HFFc6 (cell line): Measurements from ENCODE around the gene EFCAB6. TPM values are rescaled to one million over a fixed set of nuclear protein-coding genes. Genes with fewer than 3 reads are reported as not detected.

Experiments used
- DNase-seq: peaks from one replicate; pipeline ENCODE4 v3.0.0-alpha.2; 2018
- H3K27ac Mint-ChIP-seq: 2 replicates; pipeline ENCODE4 v1.8.0; 2020; ENCODE audit warnings: mild to moderate bottlenecking, mixed read lengths
- H3K27me3 Mint-ChIP-seq: 2 replicates; pipeline ENCODE4 v1.8.0; 2021; ENCODE audit warnings: mild to moderate bottlenecking, moderate library complexity, mixed read lengths; ENCODE audit not compliant: insufficient read depth
- H3K36me3 Mint-ChIP-seq: 2 replicates; pipeline ENCODE4 v1.8.0; 2021; ENCODE audit warnings: low read depth, mixed read lengths
- H3K4me1 Mint-ChIP-seq: 2 replicates; pipeline ENCODE4 v1.8.0; 2020; ENCODE audit warnings: low read depth, mixed read lengths
- H3K4me3 Mint-ChIP-seq: 2 replicates; pipeline ENCODE4 v1.8.0; 2020; ENCODE audit warnings: mild to moderate bottlenecking, moderate library complexity, mixed read lengths
- H3K9me3 Mint-ChIP-seq: 2 replicates; pipeline ENCODE4 v1.8.0; 2020; ENCODE audit warnings: mild to moderate bottlenecking, mixed read lengths
- total RNA-seq, 6 experiments: library from RNA; stranded (reverse); fragmentation: NEBNext Ultra II Directional; extraction: Animal tissue kit (Norgen Biotek cat#: 25700); gene quantifications; 2 replicates in 1 of 6; 3 replicates in 5 of 6; pipeline ENCODE4 v1.2.3, GENCODE V29; 2021
- TF ChIP-seq, protein P1 (sequence below): fragments of 200-600 bp; sonication (generic); IDR thresholded peaks from 2 replicates; pipeline ENCODE4 v1.5.0; 2021; ENCODE audit warnings: antibody characterized with exemption, mild to moderate bottlenecking

EFCAB6 gene
- total RNA-seq, 6 experiments from 2014 or later: 0.33 to 0.95 (median 0.64) TPM

DNA sequence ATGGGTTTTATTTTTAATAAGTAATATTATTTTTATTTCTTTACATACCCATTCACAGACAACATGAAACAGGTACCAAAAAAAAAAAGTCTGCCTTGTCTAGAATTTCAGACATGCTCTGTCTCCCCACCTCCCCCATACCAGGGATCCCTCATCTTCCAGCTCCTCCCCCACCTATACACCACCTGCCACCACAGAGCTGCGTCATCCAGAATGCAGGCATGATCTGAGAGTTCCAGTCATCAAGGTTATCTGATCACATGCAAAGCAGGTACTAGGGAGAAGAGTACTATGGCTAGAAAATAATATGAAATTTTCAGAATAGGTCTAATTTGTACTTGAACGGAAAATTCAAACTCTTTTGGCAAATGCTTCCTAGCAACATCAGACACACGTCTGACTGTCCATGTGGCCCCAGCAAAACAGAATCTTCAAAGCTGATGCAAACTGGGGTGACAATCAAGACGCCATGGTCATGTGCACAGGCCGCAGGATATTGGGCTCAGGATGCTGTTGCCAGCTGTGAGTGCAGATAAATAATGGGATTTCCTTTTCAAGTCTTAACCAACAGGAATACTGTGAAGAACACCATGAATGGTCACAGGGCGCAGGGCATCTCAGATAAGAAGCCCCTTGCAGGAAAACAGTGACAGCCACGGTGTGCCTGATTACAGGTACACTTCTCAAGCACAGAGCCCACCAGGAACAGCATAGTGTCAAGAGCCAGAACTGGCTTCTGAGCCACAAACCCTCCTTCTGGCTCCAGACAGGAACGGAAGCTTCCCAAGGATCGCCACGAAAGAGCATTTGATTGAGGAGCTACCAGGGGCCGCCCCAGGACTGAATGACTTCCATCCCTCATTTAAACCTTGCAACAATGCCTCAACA lies 169.5 kb downstream of the EFCAB6 start:
- no peak overlapping the region for H3K27ac Mint-ChIP-seq
- H3K4me3 Mint-ChIP-seq: no peak overlapping the region

DNA sequence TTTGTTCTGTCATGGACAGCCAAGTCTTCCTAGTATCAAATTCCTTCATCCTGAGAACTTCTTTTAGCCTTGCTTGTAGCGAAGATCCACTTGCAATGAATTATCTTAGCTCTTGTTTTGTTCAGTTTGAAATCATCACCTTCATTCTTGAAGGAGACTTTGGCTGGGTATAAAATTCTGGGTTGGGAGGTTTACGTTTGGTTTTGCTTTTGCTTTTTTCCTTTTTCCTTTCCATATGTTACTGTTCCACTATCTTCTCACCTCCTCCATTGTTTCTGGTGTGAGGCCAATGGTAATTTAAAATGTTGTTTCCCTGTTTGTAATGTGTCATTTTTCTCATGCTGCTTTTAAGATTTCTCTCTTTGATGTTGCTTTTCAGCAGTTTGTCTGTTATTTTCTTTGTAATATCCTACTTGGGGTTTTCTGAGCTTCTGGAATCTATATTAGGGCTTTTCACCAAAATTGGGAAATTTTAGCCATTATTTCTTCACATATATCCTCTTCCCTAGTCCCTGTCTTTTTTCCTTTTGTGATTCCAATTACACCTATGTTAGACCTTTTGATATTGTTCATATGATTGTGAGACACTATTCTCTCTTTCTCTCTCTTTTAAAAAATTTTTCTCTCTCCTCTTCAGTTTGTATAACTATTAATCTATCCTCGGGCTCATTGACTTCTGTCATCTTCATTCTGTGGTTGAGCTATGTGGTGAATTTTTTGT lies 172.7 kb downstream of the EFCAB6 start:
- TF ChIP-seq, protein P1, sequence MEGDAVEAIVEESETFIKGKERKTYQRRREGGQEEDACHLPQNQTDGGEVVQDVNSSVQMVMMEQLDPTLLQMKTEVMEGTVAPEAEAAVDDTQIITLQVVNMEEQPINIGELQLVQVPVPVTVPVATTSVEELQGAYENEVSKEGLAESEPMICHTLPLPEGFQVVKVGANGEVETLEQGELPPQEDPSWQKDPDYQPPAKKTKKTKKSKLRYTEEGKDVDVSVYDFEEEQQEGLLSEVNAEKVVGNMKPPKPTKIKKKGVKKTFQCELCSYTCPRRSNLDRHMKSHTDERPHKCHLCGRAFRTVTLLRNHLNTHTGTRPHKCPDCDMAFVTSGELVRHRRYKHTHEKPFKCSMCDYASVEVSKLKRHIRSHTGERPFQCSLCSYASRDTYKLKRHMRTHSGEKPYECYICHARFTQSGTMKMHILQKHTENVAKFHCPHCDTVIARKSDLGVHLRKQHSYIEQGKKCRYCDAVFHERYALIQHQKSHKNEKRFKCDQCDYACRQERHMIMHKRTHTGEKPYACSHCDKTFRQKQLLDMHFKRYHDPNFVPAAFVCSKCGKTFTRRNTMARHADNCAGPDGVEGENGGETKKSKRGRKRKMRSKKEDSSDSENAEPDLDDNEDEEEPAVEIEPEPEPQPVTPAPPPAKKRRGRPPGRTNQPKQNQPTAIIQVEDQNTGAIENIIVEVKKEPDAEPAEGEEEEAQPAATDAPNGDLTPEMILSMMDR: no peak
- Mint-ChIP-seq H3K4me3 (no peak overlapping the region), H3K9me3 (peaks cover 78% of the 10 kb centered on the region), H3K27ac (no peak overlapping the region), H3K27me3 (peaks cover 4% of the 10 kb centered on the region), H3K36me3 (peaks cover 13% of the 10 kb centered on the region), H3K4me1 (no peaks in the 10 kb centered on the region)
- no peak for DNase-seq

More for the DNA sequence above, 169.5 kb downstream of the EFCAB6 start:
- DNase-seq: no peak
- Mint-ChIP-seq H3K27me3 (peaks cover 4% of the 10 kb centered on the region), H3K9me3 (peaks cover 67% of the 10 kb centered on the region), H3K36me3 (peaks cover 13% of the 10 kb centered on the region), H3K4me1 (no peaks in the 10 kb centered on the region)
- TF ChIP-seq, protein P1: no peak

DNA sequence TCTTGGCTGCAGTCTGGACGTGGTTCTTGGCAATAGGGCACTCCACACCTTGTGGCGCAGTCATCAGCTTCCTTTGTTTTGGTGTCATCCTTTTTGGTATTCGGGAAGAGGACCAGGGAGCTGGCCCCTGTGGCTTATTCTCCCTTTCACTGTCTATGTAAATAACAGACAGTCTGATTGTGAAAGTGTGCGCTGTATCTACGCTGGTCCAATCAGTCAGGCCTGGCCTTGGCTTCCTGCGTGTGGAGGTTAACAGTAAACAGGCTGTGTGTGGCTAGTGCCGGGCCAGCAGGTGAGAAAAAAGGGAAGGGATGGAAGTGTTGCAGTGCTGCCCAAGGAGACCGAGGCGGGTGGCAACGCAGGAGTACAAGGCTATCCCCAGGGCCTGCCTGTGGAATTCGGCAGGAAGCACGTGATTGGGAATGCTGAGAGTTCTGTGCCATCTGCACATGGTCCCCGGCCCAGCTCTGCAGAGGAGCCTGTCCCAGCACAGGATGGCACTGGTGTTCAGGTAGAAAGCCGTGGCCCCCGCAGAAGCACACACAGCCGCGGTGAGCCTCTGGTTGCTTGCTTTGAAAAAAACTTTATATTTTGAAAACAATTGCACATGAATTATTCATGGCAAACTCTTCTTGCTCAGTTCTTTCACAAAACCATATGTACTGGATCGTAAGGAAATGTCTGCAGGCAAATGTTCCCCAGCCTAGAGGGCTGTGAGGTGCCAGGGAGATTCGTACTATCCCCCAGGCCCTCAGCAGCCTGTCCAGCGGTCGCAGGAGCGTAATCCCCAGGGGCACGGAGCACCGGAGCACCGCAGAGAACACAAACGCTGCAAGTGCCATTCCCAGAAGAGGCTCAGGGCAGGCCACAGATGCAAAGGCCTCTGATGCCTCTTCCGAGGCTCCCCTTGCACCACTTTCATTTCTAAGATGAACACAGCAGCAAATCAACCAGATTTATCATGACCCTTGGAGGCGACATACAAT lies 174.5 kb downstream of the EFCAB6 start:
- Mint-ChIP-seq H3K4me1 (no peaks in the 10 kb centered on the region), H3K9me3 (peaks cover 75% of the 10 kb centered on the region), H3K36me3 (peaks cover 12% of the 10 kb centered on the region)

DNA sequence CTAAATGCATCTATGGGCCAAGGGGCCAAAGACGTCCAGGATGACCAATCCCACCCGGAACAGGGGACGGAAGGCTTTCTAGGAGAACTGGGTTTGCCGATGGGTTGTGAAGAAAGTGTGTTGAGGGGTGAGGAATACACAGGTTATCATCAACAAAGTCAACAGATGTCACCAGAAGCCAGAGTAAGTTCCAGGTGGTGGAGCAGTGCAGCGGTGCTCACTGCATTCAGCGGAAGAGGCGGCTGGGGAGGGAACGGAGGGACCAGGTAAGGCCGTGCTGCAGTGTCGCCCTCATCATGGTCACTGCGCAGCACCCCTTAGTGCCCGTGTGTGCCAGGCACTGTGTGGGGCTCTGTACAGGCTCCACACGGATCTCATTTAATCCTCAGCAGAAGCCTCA lies 176.0 kb downstream of the EFCAB6 start:
- no peaks in the 10 kb centered on the region for H3K4me1 Mint-ChIP-seq
- no peak overlapping the region for H3K4me3 Mint-ChIP-seq
- H3K27me3 Mint-ChIP-seq: no peaks in the 10 kb centered on the region; the same call in none of the 2 replicates
- peaks cover 77% of the 10 kb centered on the region for H3K9me3 Mint-ChIP-seq
- H3K36me3 Mint-ChIP-seq: peaks cover 18% of the 10 kb centered on the region
- H3K27ac Mint-ChIP-seq: no peak overlapping the region
- no peak for DNase-seq
- TF ChIP-seq, protein P1: no peak

More for the DNA sequence above, 174.5 kb downstream of the EFCAB6 start:
- H3K4me3 Mint-ChIP-seq: no peak overlapping the region
- H3K27me3 Mint-ChIP-seq: no peaks in the 10 kb centered on the region; the same call in none of the 2 replicates
- no peak for DNase-seq
- no peak overlapping the region for H3K27ac Mint-ChIP-seq
- TF ChIP-seq, protein P1: no peak

- peaks cover 21% of the 10 kb centered on the region for H3K36me3 Mint-ChIP-seq
- TF ChIP-seq, protein P1: no peak
- peaks cover 77% of the 10 kb centered on the region for H3K9me3 Mint-ChIP-seq
- no peak for DNase-seq
- H3K27me3 Mint-ChIP-seq: no peaks in the 10 kb centered on the region; the same call in none of the 2 replicates
- H3K27ac Mint-ChIP-seq: no peak overlapping the region
- H3K4me1 Mint-ChIP-seq: no peaks in the 10 kb centered on the region
- H3K4me3 Mint-ChIP-seq: no peak overlapping the region
Measured at GRCh38 chr22:43635101-43635500, 177.0 kb downstream of the EFCAB6 start.
